ENCODE data around the gene IFI27.

IFI27 gene

DNA sequence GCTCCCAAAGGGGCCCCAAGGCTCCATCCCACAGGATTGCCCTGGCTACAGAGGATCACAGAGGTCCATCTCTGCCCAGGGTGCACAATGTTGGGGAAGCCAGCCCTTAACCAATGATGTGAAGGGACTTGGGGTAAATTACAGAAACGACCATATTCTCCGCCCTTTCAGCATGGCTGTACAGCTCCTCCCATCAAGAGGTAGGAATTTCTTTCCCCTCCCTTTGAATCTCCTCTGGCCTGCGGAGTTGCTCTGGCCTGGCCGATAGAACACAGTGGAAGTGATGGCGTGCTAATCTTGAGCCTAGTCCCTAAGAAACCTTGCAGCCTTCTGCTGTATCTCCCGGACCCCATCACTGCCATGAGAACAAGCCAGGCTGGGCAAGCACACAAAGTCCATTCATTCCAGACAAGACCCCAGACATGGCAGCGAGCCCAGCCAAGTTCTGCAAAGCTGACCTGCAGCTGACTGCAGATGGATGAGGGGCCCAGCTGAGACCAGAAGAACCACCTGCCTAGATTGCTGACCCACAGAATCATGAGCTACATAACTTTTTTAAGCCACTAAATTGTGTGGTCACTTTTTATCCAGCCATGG lies 6.9 kb upstream of the IFI27 start:
- no peak for DNase-seq

DNA sequence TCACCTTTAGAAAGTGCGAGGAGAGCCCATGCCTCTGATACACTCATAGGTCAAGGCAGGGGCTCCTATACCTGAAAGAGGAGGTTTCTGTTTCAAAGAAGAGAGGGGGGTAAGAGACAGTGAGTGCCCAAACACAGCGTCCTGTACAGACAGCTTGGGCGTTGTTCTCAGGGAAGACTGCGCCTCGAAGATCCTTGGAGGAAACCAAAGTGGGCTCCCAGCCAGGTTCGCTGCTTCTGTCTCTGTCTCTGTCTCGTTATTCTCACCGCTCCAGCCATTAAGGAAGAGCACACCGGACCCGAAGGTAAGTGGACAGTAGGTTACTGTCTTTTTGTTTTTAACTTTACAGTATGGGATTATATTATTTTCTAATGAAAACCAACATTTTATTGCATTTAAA lies 5.8 kb upstream of the IFI27 start:
- no peak for DNase-seq

DNA sequence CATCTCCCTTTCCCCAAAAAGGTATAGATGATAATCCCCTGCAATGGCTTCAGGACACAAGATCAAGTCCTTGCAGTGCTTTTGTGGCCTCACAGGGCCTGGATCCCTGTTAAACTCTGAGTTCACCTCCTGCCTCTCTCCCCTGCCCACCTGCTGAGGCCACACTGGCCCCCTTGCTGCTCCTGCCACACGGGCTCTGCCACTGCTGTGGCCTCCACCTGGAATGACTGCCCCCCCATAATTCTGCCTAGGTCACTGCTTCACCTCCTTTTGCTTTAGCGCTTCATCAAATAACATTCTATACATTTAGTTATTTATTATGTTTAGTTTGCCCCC lies 653 bp upstream of the IFI27 start:
- no peak for DNase-seq

DNA sequence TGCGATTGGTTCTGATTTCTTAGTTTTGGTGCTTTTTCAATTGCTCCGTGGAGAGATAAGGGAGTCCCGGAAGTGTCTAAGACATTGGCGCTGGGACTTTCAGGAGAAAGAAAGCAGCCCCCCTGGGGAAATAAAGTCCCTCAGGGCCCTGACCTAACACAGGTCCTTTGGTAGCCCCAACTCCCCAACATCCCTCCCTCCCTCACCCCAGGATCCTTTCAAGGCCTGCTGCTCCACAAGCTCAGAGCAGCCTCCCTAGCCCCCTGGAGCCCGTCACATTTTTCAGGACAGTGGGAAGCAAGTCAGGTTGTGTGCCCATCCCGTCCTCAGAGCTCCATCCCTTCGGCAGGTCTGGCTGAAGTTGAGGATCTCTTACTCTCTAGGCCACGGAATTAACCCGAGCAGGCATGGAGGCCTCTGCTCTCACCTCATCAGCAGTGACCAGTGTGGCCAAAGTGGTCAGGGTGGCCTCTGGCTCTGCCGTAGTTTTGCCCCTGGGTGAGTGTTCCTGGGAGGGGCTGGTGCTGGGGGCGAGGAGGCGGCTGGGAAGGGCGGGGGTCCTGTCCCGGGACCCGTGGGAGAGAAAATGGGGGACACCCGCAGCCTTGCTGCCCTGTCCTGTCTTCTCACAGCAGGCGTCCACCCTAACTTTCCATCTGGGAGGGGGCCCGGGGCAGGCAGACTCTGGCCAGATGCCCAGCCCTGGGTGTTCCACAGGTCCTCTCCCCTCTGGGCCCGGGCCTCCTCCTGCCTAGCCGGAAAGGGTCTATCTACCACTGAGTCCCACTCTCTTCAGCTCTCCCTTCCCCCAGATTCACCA lies 950 bp downstream of the IFI27 start:
- DNase-seq = no peak

DNA sequence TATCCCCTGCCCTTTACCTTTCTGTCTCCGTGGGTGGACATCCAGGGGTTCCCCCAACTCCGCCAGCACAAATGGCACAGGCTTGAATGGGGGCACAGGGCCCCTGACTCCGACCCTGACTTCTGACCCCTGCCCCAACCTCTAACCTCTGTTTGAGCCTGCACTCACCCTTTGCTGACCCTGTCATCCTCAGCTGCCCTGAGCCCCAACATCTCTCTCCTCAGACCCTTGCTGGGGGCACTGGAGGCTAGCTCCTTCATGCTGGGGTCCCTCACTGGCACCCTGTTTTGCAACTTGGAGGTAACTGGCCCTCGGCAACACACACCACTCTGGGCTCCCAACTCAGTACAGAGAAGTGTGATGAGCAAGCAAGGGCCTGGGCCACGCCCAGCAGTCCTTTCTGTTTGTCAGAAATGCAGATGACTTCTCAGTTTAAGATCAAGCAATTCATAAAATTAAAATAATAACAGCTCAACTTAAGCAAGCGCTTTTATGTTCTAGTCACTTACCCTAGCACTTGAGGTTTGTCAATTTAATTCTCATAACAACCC lies 2.1 kb downstream of the IFI27 start:
- DNase-seq = no peak

DNA sequence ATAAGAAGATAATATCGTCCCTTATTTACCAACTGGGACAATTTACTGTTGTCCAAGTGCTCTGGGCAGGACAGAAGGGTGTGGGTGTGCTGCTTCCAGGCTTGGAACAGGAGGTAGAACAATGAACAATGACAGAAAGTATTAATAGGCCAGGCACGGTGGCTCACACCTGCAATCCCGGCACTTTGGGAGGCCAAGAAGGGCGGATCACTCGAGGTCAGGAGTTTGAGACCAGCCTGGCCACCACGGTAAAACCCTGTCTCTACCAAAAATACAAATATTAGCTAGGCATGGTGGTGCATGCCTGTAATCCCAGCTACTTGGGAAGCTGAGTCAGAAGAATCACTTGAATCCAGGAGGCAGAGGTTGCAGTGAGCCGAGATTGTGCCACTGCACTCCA lies 2.5 kb downstream of the IFI27 start:
- DNase-seq = no peak

DNA sequence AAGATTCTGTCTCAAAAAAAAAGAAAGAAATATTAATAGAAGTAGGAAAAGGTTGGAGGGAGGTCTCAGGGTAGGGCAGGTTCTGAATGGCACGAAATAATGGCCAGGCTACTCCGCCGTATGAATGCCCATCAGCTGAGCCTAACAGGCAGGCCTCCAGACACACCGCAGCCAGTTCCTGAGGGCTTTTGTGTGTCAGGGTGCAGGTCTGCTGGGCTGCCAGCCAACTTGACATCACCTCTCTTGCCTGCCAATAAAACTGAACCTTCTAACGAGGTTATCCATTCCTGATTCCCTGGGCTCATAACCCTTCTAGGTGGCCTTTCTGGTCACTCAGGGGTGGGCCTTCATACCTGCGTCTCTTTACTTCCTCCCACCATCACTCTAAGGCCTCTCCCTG lies 3.0 kb downstream of the IFI27 start:
- no peak for DNase-seq

DNA sequence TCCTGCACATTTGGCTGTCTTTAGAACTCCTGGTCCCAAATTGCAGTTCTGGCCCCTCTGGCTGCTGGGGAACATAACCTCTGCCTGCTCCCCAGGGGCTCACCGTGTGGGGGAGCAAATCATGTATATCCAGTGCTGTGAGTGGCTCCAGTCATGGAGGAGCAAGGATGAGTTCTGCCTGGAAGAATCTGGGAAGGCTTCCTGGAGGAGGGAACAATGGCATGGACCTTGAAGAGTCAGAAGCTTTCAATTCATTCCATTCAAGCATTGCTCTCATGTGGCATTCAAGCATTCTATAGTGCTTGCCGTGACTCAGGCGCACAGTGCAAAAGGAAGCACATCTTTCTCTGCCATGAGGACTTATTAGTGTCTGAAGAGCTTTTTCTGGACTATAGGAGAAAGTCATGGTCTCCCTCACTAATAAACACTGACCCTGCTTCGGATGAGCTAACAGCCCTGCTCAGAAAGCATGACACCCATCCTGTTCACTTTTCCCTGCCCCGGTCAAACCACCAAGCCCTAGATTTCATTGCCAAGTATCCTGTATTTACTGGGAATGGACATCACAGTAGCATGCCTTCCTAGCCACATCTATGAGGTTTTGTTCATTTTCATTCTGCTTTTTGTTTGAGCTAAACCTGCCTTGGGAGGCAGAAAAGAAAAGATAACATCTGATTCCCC lies 3.5 kb downstream of the IFI27 start:
- no peak for DNase-seq

DNA sequence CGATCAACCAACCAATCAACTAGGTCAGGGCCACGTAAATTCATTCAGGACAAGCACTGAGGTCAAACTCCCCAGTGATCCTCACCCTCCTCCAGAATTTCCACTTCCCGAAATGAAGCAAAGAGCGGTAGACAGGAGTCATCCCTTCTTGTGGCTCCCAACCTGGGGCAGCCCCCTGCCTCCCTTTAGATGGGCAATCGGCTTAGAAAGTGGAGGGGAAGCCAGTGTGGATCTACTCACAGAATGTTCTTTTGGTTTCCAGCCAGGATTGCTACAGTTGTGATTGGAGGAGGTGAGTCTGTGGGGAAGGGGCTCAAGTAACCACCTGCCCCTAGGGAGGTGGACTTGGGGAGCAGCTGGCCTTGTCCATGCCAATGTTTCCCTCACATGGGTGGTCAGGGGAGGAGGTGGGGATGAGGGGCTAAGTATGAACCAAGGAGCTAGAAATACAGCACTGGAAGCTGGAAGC lies 4.1 kb downstream of the IFI27 start:
- DNase-seq = no peak

DNA sequence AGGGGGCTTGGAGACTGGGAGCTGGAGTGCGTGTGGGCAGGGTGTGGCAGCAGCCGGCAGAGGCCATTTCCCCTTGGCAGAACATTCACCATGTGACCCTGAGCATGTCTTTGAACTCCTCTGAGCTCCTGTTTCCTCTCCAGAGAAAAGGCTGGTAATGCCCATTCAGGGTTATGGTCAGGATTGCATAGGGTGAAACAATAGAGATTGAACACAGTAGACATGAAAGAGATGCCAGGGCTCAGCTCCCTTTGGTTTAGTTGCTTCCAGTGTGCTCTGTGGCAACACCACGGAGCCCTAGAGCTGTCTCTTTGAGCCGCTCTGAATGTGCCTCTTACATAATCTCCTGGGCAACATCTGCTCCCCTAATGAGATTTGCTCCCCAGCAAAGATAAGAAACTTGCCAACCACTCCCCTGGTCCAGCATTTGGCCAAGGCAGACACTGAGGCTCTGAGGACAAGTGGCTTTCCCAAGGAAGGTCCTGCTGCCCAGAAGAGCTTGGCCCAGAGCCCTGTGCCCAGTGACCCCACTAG lies 4.6 kb downstream of the IFI27 start:
- no peak for DNase-seq

DNA sequence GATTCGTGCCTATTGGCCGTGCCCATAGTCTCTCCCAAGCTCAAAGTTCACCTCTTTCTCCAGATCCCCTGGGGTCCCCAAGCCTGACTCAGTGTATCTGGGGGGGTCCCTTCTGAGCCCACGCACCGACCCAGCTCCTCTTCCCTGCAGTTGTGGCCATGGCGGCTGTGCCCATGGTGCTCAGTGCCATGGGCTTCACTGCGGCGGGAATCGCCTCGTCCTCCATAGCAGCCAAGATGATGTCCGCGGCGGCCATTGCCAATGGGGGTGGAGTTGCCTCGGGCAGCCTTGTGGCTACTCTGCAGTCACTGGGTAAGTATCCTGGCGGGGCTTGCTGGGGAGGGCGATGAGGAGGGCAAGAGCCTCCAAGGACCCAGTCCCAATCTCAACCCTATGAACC lies 5.1 kb downstream of the IFI27 start:
- no peak for DNase-seq

DNA sequence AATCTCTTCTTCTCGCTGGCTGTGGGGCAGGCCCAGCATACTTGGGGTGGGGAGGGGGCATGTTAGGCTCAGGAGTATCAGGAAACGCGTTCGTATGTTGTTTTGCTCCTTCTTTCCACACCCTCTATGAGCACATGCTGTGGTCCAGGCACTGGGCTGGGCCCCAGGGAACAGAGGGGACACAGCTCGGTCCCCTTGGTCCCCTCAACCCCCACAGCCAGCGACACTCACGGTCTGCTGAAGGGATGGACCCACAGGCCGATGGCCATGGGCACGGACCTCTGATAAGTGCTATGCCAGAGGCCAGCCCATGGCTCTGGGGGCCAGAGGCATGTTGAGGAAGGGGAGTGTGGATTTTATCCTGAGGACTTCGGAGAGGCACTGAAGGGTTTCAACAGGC lies 6.2 kb downstream of the IFI27 start:
- no peak for DNase-seq

DNA sequence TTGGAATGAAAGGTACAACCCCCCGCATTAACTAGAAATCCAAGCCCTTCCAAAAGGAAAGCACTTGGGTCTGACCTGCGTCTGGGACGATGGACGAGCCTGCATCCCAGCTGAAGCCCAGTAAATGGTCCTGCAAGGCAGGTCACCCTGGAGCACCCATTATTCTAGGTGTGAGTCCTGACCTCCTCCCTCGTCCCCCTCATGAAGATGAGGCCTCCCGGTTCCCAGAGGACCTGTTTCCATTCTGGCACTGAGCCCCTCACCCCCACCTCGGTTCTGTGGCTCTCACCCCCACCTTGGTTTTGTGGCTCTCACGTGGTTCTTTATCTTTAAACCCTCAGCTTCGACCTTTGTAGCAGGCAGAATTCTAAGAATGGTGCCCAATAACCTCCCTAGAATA lies 7.3 kb downstream of the IFI27 start:
- DNase-seq = no peak

DNA sequence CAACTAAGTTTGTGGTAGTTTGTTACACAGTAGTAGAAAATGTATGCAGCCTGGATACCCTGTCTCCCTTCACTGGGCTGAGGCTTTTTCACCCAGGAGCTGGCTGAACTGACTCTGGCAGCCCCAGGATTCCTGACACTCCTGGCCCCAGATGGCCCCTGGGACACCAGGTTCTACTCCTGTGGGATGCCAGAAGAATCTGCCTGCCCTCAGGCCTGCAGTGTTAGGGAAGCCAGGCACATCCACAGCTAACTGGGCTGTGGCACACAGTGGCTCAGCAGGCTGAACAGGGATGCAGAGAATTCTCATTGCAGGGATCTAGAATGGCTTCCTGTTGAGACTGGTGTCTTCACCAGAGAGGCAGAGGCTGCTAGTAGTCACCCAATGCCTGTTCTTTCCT lies 8.5 kb downstream of the IFI27 start:
- DNase-seq = no peak

DNA sequence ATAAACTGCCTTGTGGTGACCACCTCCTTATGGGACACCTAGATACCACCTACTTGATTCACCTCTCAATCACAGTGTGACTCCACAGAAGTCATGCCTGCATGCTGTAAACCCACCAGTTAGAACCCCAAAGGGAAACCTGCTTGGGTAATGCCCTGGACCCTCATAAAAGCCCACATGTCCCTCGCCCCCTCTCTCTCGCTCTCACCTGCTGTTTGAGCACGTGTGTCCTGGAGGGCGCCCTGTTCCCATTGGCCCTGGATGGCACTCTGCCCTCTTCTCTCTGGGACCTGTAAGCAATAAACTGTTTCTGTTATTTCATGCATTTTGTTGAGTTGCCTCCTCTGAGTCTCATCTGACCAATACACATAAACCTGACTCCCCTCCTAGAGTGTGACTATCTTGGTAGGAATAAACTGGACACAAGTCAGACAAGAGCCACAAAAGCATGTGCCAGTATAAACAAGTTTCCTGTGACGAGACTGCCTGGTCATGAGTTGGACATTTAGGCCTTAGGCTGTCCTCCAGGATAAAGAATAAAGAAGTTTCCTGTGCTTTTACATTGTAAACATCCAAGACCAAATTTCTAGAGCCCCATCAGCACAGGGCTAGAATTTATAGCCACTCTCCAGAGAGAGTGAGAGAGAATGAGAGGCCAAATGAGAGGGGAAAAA lies 10.3 kb downstream of the IFI27 start:
- DNase-seq = no peak

DNA sequence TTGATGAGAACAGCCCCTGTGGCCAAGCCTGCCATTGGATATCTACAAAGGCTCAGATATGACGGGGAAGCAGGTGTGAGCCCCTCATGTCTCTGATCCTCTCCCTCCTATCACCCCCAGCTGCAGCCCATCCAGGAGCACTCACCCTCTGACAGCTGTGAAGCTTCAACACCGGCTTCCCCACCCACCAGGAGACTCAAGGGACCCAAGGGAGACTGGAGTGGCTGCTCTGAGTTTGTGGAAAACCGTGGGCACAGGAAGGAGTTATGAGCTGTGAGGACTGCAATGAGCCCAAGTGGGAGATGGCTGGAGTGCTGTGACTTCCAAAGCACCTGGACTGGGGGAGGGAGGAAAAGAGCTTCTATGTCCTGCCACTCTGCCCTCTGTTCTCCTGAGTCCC lies 10.9 kb downstream of the IFI27 start:
- no peak for DNase-seq

DNA sequence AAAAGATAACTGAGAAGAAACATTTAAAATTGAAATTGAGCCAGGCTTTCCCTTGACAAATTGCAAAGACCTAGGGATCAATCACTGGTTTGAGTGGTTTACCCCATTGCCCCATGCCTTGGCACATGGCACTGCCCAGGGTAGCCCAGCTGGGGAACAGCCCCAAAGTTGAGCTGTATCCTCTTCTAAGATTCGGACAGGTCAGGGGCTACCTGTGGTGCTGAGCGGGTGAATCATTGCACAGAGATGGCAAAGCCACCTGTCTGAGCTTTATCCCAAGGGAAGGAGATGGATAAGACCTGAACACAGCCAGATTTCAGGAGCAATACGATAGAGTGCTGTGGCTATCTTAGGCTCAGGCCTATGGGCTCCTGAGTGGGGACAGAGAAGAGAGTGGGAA lies 11.9 kb downstream of the IFI27 start:
- DNase-seq = no peak

DNA sequence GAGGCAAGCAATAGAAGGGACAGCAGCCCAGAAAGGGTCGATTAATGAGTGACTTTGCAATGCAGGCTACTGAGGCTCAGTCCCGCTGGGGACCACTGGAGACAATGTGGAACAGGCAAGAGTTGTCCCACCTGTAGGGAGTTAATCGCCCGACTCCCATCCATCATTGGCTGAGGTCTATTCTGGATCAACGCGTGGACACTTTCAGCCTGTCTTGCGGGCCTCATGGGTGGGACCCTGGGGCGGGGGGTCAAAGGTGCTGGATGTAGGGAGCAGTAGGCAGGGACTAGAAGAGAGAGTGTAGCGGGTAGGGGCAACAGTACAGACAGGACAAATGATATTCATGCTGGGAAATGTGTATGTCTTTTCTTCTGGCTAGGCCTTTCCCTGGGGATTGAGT lies 12.8 kb downstream of the IFI27 start:
- DNase-seq = no peak

DNA sequence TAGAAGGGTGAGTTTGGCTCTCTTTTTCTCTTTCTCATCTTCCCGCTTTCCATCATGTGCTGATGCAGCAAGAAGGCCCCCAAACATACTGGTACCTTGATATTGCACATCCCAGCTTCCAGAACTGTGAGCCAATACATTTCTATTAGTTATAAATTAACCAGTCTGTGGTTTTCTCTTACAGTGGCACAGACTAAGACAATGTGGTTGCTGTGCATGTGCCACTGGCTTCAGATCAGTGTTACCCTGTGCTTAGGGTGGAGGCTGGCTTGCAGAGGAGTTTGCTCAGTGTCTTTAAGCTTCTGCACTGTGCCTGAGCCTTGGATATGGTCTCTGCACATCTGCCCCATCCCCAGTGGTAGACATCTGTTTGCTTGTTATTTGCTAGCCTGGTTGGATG lies 13.3 kb downstream of the IFI27 start:
- no peak for DNase-seq

DNA sequence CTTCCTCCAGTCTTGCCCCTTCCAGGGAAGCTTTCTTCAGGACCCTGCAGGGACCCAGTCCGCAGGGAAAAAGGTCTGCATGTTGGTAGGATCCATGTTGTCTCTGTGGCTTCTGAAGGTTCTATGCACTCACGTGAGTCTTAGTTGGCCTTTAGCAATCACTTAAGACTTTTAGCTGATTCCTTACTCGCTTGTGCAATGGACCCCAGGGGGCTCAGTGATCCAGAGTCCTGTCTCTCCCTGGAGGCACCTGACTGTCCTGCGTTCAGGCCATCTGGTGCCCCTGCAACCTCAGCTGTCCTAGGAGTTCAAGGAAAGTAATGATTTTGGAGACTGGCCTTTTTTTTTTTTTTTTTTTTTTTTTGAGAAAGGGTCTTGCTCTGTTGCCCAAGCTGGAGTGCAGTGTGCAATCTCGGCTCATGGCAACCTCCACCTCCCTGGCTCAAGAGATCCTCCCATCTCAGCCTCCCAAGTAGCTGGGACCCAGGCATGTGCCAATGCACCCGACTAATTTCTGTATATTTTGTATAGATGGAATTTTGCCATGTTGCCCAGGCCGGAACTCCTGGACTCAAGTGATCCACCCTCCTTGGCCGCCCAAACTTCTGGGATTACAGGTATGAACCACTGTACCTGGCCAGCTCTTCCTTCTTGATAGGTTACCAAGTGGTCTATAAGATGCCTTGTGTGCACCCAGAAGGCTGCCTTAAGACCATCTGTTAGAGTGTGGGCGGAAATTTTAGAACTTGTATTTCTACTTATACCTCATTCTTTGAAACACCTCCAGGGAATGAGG lies 14.2 kb downstream of the IFI27 start:
- no peak for DNase-seq

DNA sequence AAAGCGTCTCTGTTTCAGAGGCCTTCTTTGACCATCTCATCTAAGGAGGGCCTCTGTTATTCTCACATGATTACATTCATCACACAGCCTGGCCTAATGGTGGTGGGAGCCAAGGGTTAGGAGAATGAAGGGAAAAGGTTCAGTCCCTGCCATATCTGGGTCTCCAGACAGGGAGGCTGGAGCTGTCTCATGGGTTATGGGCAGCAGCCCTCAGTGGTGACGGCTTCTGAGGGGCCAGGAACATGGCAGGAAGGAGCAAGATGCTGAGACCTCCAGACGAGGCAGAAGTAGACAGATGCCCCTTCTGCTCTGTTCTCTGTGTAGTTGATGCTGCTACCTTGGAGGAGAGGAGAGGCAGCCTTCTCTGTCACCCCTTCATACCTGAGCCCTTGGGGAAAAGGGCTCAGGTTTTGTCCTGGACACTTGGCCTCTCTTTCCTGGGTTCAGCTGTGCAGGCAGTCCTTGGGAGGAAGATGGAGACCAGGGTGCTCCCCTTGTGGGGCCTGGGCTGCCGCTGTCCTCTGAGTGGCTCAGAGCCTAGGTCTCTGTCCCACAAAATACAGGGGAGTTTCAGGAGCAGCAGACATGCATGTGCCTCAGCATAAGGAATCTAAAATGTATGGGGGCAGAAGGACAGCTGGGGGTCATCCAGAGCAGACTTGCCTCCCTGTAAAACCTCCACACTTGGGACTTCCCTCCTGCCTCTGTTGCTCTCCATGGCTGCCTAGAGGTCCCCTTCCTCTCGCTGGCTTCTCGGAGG lies 15.3 kb downstream of the IFI27 start:
- no peak for DNase-seq

DNA sequence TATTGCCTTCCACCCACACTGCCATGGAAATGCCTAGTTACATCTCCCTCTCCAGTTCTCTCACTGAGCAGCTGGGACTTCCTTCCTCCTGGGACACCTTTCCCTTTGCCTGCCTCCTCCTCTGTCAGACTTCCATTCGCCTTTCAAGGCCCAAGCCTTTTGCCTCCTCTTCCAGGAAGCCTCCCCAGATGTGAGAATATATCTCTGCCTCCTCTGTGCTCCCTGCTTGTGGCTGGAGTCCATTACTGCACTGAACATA lies 15.8 kb downstream of the IFI27 start:
- no peak for DNase-seq
